Measurements from ENCODE around the gene WRAP53. TPM values are rescaled to one million over a fixed set of nuclear protein-coding genes. Genes with fewer than 3 reads are reported as not detected.
A peak's percentile ranks its signal among the peaks of the same experiment; 100 is the strongest.
"Not testable (repeated sequence)": the region's sequence is repeated elsewhere in the genome, so short reads cannot be mapped to it uniquely, and the experiment has no call there.

Gene WRAP53
- polyA plus RNA-seq (2012; ENCODE audit: low read depth, missing spikeins) = 14.5 TPM

DNA sequence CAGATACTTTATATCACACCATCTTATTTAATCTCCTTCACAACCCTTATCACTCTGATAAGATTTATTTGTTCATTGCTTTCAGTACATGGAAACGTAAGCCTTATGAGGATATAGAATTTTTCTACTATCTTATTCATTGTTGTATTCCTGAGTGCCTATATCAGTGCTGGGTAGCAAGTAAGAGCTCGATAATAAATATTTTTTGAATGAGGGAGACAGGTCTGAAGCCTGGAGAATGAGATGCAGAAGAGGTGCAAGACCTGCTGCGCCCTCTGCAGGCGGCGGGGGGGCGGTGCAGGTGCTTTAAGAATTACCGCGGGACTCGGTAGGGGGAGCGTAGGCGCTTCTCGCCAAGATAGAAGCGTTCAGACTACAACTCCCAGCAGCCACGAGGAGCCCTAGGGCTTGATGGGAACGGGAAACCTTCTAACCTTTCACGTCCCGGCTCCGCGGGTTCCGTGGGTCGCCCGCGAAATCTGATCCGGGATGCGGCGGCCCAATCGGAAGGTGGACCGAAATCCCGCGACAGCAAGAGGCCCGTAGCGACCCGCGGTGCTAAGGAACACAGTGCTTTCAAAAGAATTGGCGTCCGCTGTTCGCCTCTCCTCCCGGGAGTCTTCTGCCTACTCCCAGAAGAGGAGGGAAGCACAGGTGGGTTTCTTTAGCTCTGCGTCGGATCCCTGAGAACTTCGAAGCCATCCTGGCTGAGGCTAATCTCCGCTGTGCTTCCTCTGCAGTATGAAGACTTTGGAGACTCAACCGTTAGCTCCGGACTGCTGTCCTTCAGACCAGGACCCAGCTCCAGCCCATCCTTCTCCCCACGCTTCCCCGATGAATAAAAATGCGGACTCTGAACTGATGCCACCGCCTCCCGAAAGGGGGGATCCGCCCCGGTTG lies at the start of gene WRAP53:
TSS of gene WRAP53 (plus strand) at position 570 of the 900 bp plus-strand sequence. CDS start at position 742, 172 bp downstream.
- FAIRE-seq (peak; percentile 94), DNase-seq (ENCODE audit: insufficient read length, low spot score) (peak; percentile 87)
- TF ChIP-seq SPI1 (IDR thresholded peaks at IDR 0.05; ENCODE audit: low read depth, low read length) = 0 out of 2 replicates have a peak, but pooled peaks have one; percentile 9
- TF ChIP-seq POLR2AphosphoS5 (IDR thresholded peaks at IDR 0.05; ENCODE audit: low read depth, low read length) = peak; percentile 66; the same call in 1 of the 2 replicates
- TF ChIP-seq PAX5 (IDR thresholded peaks at IDR 0.05; ENCODE audit: insufficient read depth, low read length, severe bottlenecking) = no peak
- peak; percentile 51; the same call in 1 of the 2 replicates for TF ChIP-seq POLR2A (IDR thresholded peaks at IDR 0.05; ENCODE audit: low read depth, low read length)

DNA sequence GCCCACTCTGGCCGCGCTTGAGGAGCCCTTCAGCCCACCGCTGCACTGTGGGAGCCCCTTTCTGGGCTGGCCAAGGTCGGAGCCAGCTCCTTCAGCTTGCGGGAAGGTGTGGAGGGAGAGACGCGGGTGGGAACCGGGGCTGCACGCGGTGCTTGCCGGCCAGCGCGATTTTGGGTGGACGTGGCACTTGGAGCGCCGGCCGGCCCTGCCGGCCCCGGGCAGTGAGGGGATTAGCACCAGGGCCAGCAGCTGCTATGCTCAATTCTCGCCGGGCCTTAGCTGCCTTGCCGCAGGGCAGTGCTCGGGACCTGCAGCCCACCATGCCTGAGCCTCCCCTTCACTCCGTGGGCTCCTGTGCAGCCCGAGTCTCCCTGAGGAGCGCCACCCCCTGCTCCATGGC lies 47.5 kb upstream of the WRAP53 start:
- no peak for DNase-seq (ENCODE audit: insufficient read length, low spot score)
- no peak for TF ChIP-seq POU2F2 (IDR thresholded peaks at IDR 0.05; ENCODE audit: low read depth, low read length)
- TF ChIP-seq SPI1 (IDR thresholded peaks at IDR 0.05; ENCODE audit: low read depth, low read length) = no peak
- TF ChIP-seq TAF1 (IDR thresholded peaks at IDR 0.05; ENCODE audit: low read depth, low read length) = no peak
- no peak for TF ChIP-seq POLR2A (IDR thresholded peaks at IDR 0.05; ENCODE audit: low read depth, low read length)
- TF ChIP-seq POLR2AphosphoS5 (IDR thresholded peaks at IDR 0.05; ENCODE audit: low read depth, low read length) = no peak
- no peak for FAIRE-seq

DNA sequence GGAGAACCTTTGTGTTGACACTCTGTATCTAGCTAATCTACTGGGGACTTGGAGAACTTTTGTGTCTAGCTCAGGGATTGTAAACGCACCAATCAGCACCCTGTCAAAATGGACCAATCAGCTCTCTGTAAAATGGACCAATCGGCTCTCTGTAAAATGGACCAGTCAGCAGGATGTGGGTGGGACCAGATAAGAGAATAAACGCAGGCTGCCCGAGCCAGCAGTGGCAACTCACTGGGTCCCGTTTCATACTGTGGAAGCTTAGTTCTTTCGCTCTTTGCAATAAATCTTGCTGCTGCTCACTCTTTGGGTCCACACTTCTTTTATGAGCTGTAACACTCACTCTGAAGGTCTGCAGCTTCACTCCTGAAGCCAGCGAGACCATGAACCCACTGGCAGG lies 46.6 kb upstream of the WRAP53 start:
- not testable (repeated sequence) for DNase-seq (ENCODE audit: insufficient read length, low spot score); FAIRE-seq

DNA sequence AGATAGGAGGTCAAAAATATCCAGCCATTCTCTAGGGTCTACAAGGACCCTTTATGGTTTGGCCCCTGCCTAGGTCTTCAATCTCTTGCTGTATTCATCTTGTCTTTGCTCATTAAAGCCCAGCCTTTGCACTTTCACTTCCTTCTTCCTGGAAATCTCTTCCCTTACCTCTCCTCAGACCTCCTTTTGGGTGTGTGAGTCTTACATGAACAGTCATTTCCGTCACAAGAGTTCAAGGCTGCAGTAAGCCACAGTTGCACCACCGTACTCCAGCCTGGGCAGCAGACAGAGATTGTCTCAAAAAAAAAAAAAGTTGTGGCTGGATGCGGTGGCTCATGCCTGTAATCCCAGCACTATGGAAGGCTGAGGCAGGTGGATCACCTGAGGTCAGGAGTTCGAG lies 43.5 kb upstream of the WRAP53 start:
- no peak for TF ChIP-seq TAF1 (IDR thresholded peaks at IDR 0.05; ENCODE audit: low read depth, low read length)
- peak; percentile 65 for TF ChIP-seq SPI1 (IDR thresholded peaks at IDR 0.05; ENCODE audit: low read depth, low read length)
- FAIRE-seq = no peak
- DNase-seq (ENCODE audit: insufficient read length, low spot score) = no peak

DNA sequence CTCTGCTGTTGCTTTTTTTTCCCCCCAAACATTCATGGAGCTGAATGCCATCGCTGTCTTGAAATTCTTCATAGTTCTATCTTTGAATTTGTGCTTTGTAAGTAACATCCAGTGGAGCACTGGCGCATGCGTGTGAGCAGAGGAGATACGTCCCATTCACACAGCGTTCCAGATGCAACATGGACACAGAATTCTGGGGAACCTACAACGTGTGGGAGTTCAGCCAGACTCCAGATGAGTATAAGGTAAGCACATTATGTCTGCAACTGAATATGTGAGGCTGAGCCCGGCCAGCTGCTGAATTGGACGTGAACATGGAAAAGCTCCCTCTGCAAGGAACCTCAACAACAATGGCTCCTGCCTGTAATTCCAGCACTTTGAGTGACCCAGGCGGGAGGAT lies 41.8 kb upstream of the WRAP53 start:
- DNase-seq (ENCODE audit: insufficient read length, low spot score) = no peak
- no peak for TF ChIP-seq SPI1 (IDR thresholded peaks at IDR 0.05; ENCODE audit: low read depth, low read length)
- no peak for TF ChIP-seq PAX5 (IDR thresholded peaks at IDR 0.05; ENCODE audit: insufficient read depth, low read length, severe bottlenecking)
- TF ChIP-seq TAF1 (IDR thresholded peaks at IDR 0.05; ENCODE audit: low read depth, low read length) = no peak
- TF ChIP-seq POLR2A (IDR thresholded peaks at IDR 0.05; ENCODE audit: low read depth, low read length) = no peak
- TF ChIP-seq POLR2AphosphoS5 (IDR thresholded peaks at IDR 0.05; ENCODE audit: low read depth, low read length) = no peak
- no peak for TF ChIP-seq POU2F2 (IDR thresholded peaks at IDR 0.05; ENCODE audit: low read depth, low read length)
- no peak for FAIRE-seq

DNA sequence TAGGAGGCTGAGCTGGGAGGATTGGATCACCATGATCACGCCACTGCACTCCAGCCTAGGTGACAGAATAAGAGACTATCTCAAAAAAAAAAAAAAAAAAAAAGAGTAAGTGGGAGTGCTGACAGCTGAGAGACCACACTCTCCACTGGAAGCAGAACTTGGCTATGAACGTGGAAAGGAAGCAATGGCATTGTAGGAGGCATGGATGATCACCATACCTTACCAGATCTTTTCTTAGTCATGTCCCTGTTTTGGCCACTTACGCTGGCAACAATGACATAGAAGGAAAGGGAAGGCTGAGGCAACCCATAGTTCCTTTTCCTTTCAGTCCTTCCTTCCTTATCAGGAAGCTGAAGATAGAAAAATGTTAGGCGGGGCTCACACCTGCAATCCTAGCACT lies 41.3 kb upstream of the WRAP53 start:
- DNase-seq (ENCODE audit: insufficient read length, low spot score) (no peak), FAIRE-seq (no peak)
- TF ChIP-seq SPI1 (IDR thresholded peaks at IDR 0.05; ENCODE audit: low read depth, low read length) = no peak
- no peak for TF ChIP-seq POLR2AphosphoS5 (IDR thresholded peaks at IDR 0.05; ENCODE audit: low read depth, low read length)
- TF ChIP-seq POLR2A (IDR thresholded peaks at IDR 0.05; ENCODE audit: low read depth, low read length) = no peak
- TF ChIP-seq TAF1 (IDR thresholded peaks at IDR 0.05; ENCODE audit: low read depth, low read length) = no peak
- no peak for TF ChIP-seq POU2F2 (IDR thresholded peaks at IDR 0.05; ENCODE audit: low read depth, low read length)
- TF ChIP-seq PAX5 (IDR thresholded peaks at IDR 0.05; ENCODE audit: insufficient read depth, low read length, severe bottlenecking) = no peak

DNA sequence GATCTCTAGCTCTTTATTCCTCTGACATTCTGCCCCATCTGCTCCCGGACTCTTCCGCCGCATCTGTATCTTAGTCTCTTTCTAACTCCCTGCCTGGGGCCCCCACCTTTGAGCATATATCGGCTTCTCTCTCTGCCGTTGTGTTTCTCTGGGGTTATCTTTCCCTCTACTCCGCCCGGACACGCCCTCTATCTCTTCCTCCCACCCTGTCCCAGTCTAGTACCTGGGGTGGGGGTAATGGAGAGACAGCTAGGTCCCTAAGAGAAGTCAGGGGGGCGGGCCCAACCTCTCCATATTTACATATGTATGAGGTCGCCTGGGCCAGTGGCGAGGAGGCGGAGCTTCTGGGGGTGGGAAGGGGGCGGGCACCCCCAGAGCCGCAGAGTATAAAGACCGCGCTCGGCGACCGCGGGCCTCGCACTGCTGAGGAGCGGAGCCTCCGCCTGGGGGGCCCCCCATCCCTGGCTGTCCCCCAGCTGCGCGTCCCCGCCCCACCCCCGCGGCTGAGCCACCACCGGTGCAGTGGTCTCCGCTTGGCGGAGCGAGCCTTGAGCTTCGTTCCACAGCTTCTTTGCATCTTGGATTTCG lies 37.7 kb upstream of the WRAP53 start, which contains the start of gene ATP1B2:
TSS of gene ATP1B2 (plus strand) at position 418 of the 588 bp plus-strand sequence. CDS start 593 bp downstream, outside the sequence.
- FAIRE-seq (peak; percentile 52), DNase-seq (ENCODE audit: insufficient read length, low spot score) (peak; percentile 72)
- TF ChIP-seq POLR2A (IDR thresholded peaks at IDR 0.05; ENCODE audit: low read depth, low read length) = no peak
- no peak for TF ChIP-seq POLR2AphosphoS5 (IDR thresholded peaks at IDR 0.05; ENCODE audit: low read depth, low read length)
- no peak for TF ChIP-seq PAX5 (IDR thresholded peaks at IDR 0.05; ENCODE audit: insufficient read depth, low read length, severe bottlenecking)
- TF ChIP-seq POU2F2 (IDR thresholded peaks at IDR 0.05; ENCODE audit: low read depth, low read length) = peak; percentile 98
- TF ChIP-seq SPI1 (IDR thresholded peaks at IDR 0.05; ENCODE audit: low read depth, low read length) = no peak

DNA sequence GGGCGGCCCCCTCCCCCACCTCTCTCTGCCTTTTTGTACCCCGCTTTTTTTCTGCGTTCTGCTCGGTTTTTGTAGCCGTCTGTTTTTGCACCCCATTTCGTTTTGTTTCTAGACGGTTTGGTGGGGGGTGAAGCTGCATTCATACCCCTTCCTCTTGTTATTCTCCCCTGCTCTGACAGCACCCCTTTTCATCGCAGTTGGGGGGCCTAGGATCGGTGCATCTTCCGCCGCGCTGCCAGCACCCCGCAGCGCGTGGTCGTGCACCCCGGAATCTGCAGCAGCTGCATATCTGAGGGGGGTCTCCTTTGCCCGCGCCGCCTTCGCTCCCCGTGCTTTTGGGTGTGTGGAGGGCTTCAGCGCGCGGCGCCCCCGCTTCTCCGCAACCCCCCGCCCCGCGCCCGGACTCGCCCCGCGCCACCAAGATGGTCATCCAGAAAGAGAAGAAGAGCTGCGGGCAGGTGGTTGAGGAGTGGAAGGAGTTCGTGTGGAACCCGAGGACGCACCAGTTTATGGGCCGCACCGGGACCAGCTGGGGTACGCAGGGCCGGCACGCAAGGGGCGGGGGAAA lies 37.1 kb upstream of the WRAP53 start:
- no peak for TF ChIP-seq PAX5 (IDR thresholded peaks at IDR 0.05; ENCODE audit: insufficient read depth, low read length, severe bottlenecking)
- no peak for DNase-seq (ENCODE audit: insufficient read length, low spot score)
- peak; percentile 52 for FAIRE-seq

DNA sequence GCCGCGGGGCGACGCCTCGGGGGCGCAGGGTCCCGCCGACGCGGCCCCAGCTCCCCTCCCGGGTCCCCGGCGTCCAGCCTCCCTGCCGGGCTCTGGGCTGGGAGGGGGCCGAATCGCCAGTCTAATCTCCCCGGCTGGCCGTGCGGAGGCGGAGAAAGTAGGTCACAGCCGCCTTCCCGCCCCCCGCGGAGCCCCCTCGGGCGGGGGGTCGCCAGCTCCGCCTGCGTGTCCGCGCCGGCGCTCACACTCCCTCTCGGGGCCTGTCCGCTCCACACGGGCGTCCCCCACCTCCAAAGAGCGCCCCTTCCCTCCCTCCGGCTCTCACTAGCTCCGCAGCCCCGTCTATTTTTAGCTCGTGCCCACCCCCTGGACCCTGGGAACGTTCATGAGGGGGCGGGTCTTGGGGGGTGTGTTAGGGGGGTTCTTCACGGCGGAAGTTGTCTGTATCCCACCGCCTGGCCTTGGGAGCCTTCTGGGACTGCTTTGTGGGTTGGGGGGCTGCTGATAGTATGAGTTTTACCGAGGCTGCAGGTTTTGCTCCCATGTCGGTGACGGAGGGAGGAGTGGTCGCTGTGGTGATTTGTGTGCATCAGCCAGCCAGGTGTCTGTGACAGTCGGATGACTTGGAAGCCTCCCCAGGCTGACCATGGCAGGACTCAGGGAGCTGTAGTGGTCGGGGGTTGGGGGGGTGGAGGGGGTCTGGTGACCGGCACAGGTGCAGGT lies 36.5 kb upstream of the WRAP53 start:
- FAIRE-seq (no peak), DNase-seq (ENCODE audit: insufficient read length, low spot score) (no peak)
- TF ChIP-seq SPI1 (IDR thresholded peaks at IDR 0.05; ENCODE audit: low read depth, low read length) = no peak
- TF ChIP-seq POLR2AphosphoS5 (IDR thresholded peaks at IDR 0.05; ENCODE audit: low read depth, low read length) = no peak
- no peak for TF ChIP-seq POU2F2 (IDR thresholded peaks at IDR 0.05; ENCODE audit: low read depth, low read length)
- no peak for TF ChIP-seq TAF1 (IDR thresholded peaks at IDR 0.05; ENCODE audit: low read depth, low read length)
- no peak for TF ChIP-seq PAX5 (IDR thresholded peaks at IDR 0.05; ENCODE audit: insufficient read depth, low read length, severe bottlenecking)
- no peak for TF ChIP-seq POLR2A (IDR thresholded peaks at IDR 0.05; ENCODE audit: low read depth, low read length)

Data from GM12891 (cell line).